Nephron progenitor cell (in vitro differentiated cells): ENCODE measurements around the gene FN3KRP.

Source experiments
- DNase-seq: peaks from one replicate; pipeline ENCODE4 v3.0.0; 2021
- H3K27ac Mint-ChIP-seq: 2 replicates; pipeline ENCODE4 v1.8.0; 2021; ENCODE audit warnings: mild to moderate bottlenecking, moderate library complexity, mixed read lengths
- H3K27me3 Mint-ChIP-seq: 2 replicates; pipeline ENCODE4 v1.8.0; 2021; ENCODE audit warnings: mild to moderate bottlenecking, low read depth, mixed read lengths; ENCODE audit not compliant: poor library complexity
- H3K36me3 Mint-ChIP-seq: 2 replicates; pipeline ENCODE4 v1.8.0; 2021; ENCODE audit warnings: low read depth, mixed read lengths
- H3K4me1 Mint-ChIP-seq: 2 replicates; pipeline ENCODE4 v1.8.0; 2021; ENCODE audit warnings: mixed read lengths
- H3K4me3 Mint-ChIP-seq: 2 replicates; pipeline ENCODE4 v1.8.0; 2021; ENCODE audit warnings: mild to moderate bottlenecking, moderate library complexity, mixed read lengths
- H3K9me3 Mint-ChIP-seq: 2 replicates; pipeline ENCODE4 v1.8.0; 2021; ENCODE audit warnings: mild to moderate bottlenecking, moderate library complexity, mixed read lengths
- CTCF ChIP-seq: fragments of 200-600 bp; sonication (generic); IDR thresholded peaks from 2 replicates; pipeline ENCODE4 v1.5.0; 2021; ENCODE audit warnings: antibody characterized with exemption

Gene FN3KRP

GRCh38 chr17:82709024-82709675, 7.4 kb upstream of the FN3KRP start:
- no peak for DNase-seq
- Mint-ChIP-seq H3K9me3 (no peaks in the 10 kb centered on the region), H3K4me1 (peaks cover 22% of the 10 kb centered on the region), H3K27me3 (peaks cover 18% of the 10 kb centered on the region), H3K27ac (no peak overlapping the region), H3K4me3 (no peak overlapping the region), H3K36me3 (no peaks in the 10 kb centered on the region)
- TF ChIP-seq CTCF = no peak

GRCh38 chr17:82709676-82710498, 6.6 kb upstream of the FN3KRP start:
- DNase-seq = no peak
- Mint-ChIP-seq H3K27ac (no peak overlapping the region), H3K27me3 (peaks cover 17% of the 10 kb centered on the region), H3K4me1 (peaks cover 14% of the 10 kb centered on the region), H3K36me3 (no peaks in the 10 kb centered on the region), H3K9me3 (no peaks in the 10 kb centered on the region), H3K4me3 (no peak overlapping the region)
- TF ChIP-seq CTCF = no peak

GRCh38 chr17:82710499-82711232, 5.8 kb upstream of the FN3KRP start:
- H3K4me1 Mint-ChIP-seq = peaks cover 14% of the 10 kb centered on the region
- TF ChIP-seq CTCF = no peak
- no peak overlapping the region for H3K4me3 Mint-ChIP-seq
- no peak overlapping the region for H3K27ac Mint-ChIP-seq
- no peaks in the 10 kb centered on the region for H3K9me3 Mint-ChIP-seq
- no peaks in the 10 kb centered on the region for H3K36me3 Mint-ChIP-seq
- no peak for DNase-seq
- peaks cover 20% of the 10 kb centered on the region for H3K27me3 Mint-ChIP-seq

- Mint-ChIP-seq H3K27ac (no peak overlapping the region), H3K36me3 (peaks cover 7% of the 10 kb centered on the region)
Measured at GRCh38 chr17:82713071-82713723, 3.3 kb upstream of the FN3KRP start.

More at GRCh38 chr17:82713071-82713723, 3.3 kb upstream of the FN3KRP start:
- Mint-ChIP-seq H3K27me3 (peaks cover 15% of the 10 kb centered on the region), H3K4me1 (peaks cover 24% of the 10 kb centered on the region), H3K4me3 (no peak overlapping the region), H3K9me3 (no peaks in the 10 kb centered on the region)
- TF ChIP-seq CTCF = no peak
- DNase-seq = no peak
